Uterus (tissue), 2 donors: ENCODE results near the gene IGSF1.

Experiments used
- POLR2A ChIP-seq, 2 donors: fragments of 450-650 bp; IDR thresholded peaks; one replicate each; pipeline ENCODE4 v1.6.1; 2016; ENCODE audit warnings: antibody characterized with exemption in 2 of 2, mild to moderate bottlenecking in 1 of 2, moderate library complexity in 1 of 2
- TF ChIP-seq, protein P1 (sequence below), 4 experiments: fragments of 200-600 bp in 2 of 4; fragments of 450-650 bp in 2 of 4; sonication (generic) in 2 of 4; IDR thresholded peaks; one replicate each; pipeline ENCODE4 v1.5.1; 2016 to 2019; ENCODE audit warnings: antibody characterized with exemption in 4 of 4, mild to moderate bottlenecking in 2 of 4, moderate library complexity in 1 of 4

DNA sequence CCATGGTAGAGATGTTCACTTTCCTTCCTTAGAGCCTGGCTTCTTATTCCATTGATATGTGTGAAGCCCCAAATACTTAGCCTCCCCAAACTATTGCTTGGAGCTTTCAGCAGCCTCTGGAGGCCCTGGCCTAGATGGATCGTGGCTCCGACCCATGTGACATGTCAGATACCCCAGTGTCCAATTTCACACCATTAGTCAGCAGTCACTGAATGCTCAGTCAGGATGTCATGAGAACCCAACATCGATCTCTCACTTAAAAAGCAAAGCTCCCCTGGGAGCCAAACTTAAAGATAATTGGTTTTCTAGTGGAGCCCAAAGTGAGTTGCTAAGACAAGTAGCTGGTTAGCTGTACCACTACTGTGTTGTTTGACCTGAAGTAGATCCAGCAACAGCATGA lies 41.6 kb upstream of the IGSF1 start:
- TF ChIP-seq, protein P1, sequence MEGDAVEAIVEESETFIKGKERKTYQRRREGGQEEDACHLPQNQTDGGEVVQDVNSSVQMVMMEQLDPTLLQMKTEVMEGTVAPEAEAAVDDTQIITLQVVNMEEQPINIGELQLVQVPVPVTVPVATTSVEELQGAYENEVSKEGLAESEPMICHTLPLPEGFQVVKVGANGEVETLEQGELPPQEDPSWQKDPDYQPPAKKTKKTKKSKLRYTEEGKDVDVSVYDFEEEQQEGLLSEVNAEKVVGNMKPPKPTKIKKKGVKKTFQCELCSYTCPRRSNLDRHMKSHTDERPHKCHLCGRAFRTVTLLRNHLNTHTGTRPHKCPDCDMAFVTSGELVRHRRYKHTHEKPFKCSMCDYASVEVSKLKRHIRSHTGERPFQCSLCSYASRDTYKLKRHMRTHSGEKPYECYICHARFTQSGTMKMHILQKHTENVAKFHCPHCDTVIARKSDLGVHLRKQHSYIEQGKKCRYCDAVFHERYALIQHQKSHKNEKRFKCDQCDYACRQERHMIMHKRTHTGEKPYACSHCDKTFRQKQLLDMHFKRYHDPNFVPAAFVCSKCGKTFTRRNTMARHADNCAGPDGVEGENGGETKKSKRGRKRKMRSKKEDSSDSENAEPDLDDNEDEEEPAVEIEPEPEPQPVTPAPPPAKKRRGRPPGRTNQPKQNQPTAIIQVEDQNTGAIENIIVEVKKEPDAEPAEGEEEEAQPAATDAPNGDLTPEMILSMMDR (IDR thresholded peaks at IDR 0.05) = no peak
- no peak for TF ChIP-seq POLR2A (IDR thresholded peaks at IDR 0.05)
